HL-60/S4 treated with retinoic acid at 250 ng/mL for 4 days and 3 days (cell line): ENCODE measurements around the gene NGEF.

Source experiments
- in situ Hi-C: fragments of 300-500 bp; cut with MboI; formaldehyde crosslinking; loops from 2 replicates; pipeline ENCODE4 v1.7.0; 2022; ENCODE audit warnings: low sequenced_read_pairs

NGEF gene

GRCh38 chr2:232901736-232902578 is 111.1 kb downstream of the NGEF start:
- in situ Hi-C loops: no loop called here

- in situ Hi-C loops: no loop called here
Observed at GRCh38 chr2:232900811-232901735, 112.0 kb downstream of the NGEF start.

GRCh38 chr2:232898592-232899543 is 114.2 kb downstream of the NGEF start:
- in situ Hi-C loops: no loop called here

- in situ Hi-C loops: no loop called here
Observed at GRCh38 chr2:232897598-232898408, 115.3 kb downstream of the NGEF start.

GRCh38 chr2:232896720-232897597 is 116.1 kb downstream of the NGEF start:
- in situ Hi-C loops: no loop called here

- in situ Hi-C loops: no loop called here
Observed at GRCh38 chr2:232896111-232896510, 116.9 kb downstream of the NGEF start.

- in situ Hi-C loops: no loop called here
Observed at GRCh38 chr2:232894746-232895145, 118.3 kb downstream of the NGEF start.

- in situ Hi-C loops: no loop called here
Observed at GRCh38 chr2:232894251-232894650, 118.8 kb downstream of the NGEF start.

GRCh38 chr2:232893834-232894233 is 119.2 kb downstream of the NGEF start:
- in situ Hi-C loops: no loop called here

- in situ Hi-C loops: no loop called here
Observed at GRCh38 chr2:232892843-232893242, 120.2 kb downstream of the NGEF start.

- in situ Hi-C loops: no loop called here
Observed at GRCh38 chr2:232892221-232892620, 120.8 kb downstream of the NGEF start.

GRCh38 chr2:232891621-232892071 is 121.4 kb downstream of the NGEF start:
- in situ Hi-C loops: no loop called here

GRCh38 chr2:232890896-232891601 is 122.0 kb downstream of the NGEF start:
- in situ Hi-C loops: no loop called here

GRCh38 chr2:232890536-232890895 is 122.5 kb downstream of the NGEF start:
- in situ Hi-C loops: no loop called here

- in situ Hi-C loops: no loop called here
Observed at GRCh38 chr2:232889876-232890401, 123.1 kb downstream of the NGEF start.

- in situ Hi-C loops: no loop called here
Observed at GRCh38 chr2:232888839-232889529, 124.1 kb downstream of the NGEF start.

- in situ Hi-C loops: no loop called here
Observed at GRCh38 chr2:232888099-232888836, 124.8 kb downstream of the NGEF start.
